Esophagus squamous epithelium (tissue), 5 donors: ENCODE results near the gene MRPL9. TPM values are rescaled to one million over a fixed set of nuclear protein-coding genes. Genes with fewer than 3 reads are reported as not detected.

Experiments used
- DNase-seq: peaks from one replicate; lab custom pipeline; 2025; lab: John Stamatoyannopoulos, UW
- H3K27ac ChIP-seq, 4 donors: fragments of 200-600 bp; sonication (generic); one replicate each; pipeline ENCODE4 v1.5.1; 2016 to 2019; ENCODE audit warnings: mild to moderate bottlenecking in 1 of 4
- H3K27me3 ChIP-seq, 4 donors: fragments of 200-600 bp; sonication (generic); 1 replicate in 3 of 4; 2 replicates in 1 of 4; pipeline versions ENCODE4 v1.5.1 to v1.6.0; 2017 to 2021; ENCODE audit warnings: antibody characterized with exemption in 1 of 4
- H3K36me3 ChIP-seq, 3 donors: fragments of 200-600 bp; sonication (generic); one replicate each; pipeline ENCODE4 v1.5.1; 2016 to 2019
- H3K4me1 ChIP-seq, 3 donors: fragments of 200-600 bp; sonication (generic); one replicate each; pipeline ENCODE4 v1.5.1; 2017 to 2019
- H3K4me3 ChIP-seq, 4 donors: fragments of 200-600 bp; sonication (generic); 1 replicate in 3 of 4; 2 replicates in 1 of 4; pipeline ENCODE4 v1.5.1; 2016 to 2019; ENCODE audit warnings: mild to moderate bottlenecking in 2 of 4, moderate library complexity in 1 of 4
- H3K9me3 ChIP-seq, 3 donors: fragments of 200-600 bp; sonication (generic); one replicate each; pipeline ENCODE4 v1.5.1; 2016 to 2019
- POLR2A ChIP-seq, 4 donors: fragments of 450-650 bp; IDR thresholded peaks; one replicate each; pipeline ENCODE4 v1.6.1; 2017; ENCODE audit warnings: antibody characterized with exemption in 4 of 4, mild to moderate bottlenecking in 4 of 4, moderate library complexity in 3 of 4
- WGBS, 2 donors: methylation state at CpG; one replicate each; pipeline ENCODE4 v1.1.5; 2018; 5-methylcytosine and 5-hydroxymethylcytosine counted together
- intact Hi-C: fragments of 100-400 bp; cut with DNase I; formaldehyde crosslinking; loops from one replicate; pipeline ENCODE4 v1.15.0; 2022
- small RNA-seq, 4 donors: library from RNA; depleted of rRNA; stranded (forward); fragments of <200 nt; gene quantifications; one replicate each; pipeline ENCODE3, GENCODE V24; 2016
- total RNA-seq, 4 donors: library from RNA; depleted of rRNA; stranded (reverse); fragments of >200 nt; gene quantifications; one replicate each; pipeline ENCODE4 v1.1.0, GENCODE V29; 2016
- TF ChIP-seq, protein P1 (sequence below), 6 experiments: fragments of 450-650 bp in 4 of 6; fragments of 200-600 bp in 2 of 6; sonication (generic) in 2 of 6; IDR thresholded peaks; one replicate each; pipeline ENCODE4 v1.5.1; 2016 to 2019; ENCODE audit warnings: antibody characterized with exemption in 6 of 6, mild to moderate bottlenecking in 4 of 6, moderate library complexity in 4 of 6
- donor health status: DM: yes; HTN: yes; CAD: no.

MRPL9 gene
- total RNA-seq, 4 donors from 2014 or later = 49.1 to 56.3 (median 52.6) TPM

DNA sequence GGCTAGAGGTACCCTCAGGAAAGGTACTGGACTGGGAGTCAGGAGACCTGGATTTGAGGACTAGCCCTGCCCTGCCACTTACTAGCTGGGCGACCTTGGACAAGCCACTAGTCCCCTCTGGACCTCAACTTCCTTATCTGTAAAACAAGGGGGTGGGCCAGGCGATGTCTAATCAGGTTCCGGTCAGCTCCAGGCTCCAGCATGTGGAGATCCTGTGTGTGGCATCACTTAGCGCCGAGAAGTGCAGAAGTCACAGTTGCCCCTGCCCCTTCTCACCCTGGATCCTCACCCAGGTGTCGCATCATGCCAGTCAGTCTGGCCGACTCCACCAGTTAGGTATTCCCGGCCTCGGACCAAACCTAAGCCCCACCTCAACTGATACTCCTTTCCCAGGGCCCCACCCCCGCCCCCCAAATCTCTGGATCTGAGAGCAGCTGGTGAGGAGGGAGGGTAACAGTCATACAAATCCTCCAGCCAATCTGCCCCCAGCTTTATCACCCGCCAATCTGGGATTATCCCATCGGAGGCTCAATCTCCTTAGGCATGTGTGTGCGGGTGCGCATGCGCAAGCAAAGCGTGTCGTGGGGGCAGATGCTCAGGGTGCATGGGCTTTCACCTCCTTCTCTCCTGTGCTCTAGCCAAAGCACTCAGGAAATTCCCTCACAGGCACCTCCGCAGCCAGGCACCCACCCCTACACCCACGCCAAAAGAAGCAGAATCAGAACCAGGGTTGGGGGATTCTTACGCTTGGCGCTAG is 52.1 kb downstream of the MRPL9 start:
- intact Hi-C loops = no loop called here
- Histone ChIP-seq H3K4me3 (no peak overlapping the region), H3K4me1 (peaks cover 0 to 8% (median 5%) of the 10 kb centered on the region in 3 donors), H3K36me3 (no peaks in the 10 kb centered on the region), H3K27ac (no peak overlapping the region), H3K9me3 (no peaks in the 10 kb centered on the region), H3K27me3 (peaks cover 0 to 43% (median 0%) of the 10 kb centered on the region in 4 donors)
- TF ChIP-seq, protein P1, sequence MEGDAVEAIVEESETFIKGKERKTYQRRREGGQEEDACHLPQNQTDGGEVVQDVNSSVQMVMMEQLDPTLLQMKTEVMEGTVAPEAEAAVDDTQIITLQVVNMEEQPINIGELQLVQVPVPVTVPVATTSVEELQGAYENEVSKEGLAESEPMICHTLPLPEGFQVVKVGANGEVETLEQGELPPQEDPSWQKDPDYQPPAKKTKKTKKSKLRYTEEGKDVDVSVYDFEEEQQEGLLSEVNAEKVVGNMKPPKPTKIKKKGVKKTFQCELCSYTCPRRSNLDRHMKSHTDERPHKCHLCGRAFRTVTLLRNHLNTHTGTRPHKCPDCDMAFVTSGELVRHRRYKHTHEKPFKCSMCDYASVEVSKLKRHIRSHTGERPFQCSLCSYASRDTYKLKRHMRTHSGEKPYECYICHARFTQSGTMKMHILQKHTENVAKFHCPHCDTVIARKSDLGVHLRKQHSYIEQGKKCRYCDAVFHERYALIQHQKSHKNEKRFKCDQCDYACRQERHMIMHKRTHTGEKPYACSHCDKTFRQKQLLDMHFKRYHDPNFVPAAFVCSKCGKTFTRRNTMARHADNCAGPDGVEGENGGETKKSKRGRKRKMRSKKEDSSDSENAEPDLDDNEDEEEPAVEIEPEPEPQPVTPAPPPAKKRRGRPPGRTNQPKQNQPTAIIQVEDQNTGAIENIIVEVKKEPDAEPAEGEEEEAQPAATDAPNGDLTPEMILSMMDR (IDR thresholded peaks at IDR 0.05) = no peak
- no peak for TF ChIP-seq POLR2A (IDR thresholded peaks at IDR 0.05)
- DNase-seq = no peak
- WGBS, 2 donors = 80 to 86% methylated on average over 9 to 10 of the region's 21 CpGs

DNA sequence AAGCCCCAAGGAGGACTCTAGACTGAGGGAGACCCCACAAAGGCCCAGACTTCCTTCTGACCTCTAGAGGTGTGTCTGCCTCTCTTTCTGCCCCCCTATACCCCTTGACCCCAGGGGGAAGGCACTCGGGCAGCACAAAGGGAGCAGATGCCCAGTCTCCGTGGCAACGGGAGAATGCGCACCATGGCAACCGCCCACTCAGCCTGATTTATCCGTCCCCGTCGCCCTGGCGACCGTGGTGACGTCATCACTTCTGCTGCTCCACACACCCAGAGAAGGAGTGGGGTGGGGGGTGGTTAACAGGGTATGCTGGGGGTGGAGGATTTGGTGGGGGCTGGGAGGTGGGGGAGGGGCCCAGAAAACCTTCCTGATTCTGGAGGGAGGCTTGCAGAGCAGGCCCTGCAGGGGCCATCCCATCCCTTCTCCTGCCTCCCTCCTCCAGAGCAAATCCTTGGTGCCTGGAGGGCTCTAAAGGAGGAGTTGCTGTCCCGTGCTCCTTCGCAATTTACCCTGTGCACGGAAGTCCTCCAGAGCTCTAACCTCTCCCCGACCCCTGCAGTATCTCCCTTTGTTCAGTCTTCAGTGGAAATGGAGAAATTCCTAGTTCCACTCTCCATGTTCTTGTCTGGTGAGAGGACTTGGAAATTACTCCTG is 53.0 kb downstream of the MRPL9 start:
- H3K4me3 ChIP-seq = no peak overlapping the region
- WGBS, 2 donors = 31% methylated on average over 4 to 6 of the region's 15 CpGs
- H3K4me1 ChIP-seq = peaks cover 0 to 8% (median 5%) of the 10 kb centered on the region in 3 donors
- DNase-seq = no peak
- TF ChIP-seq, protein P1 (IDR thresholded peaks at IDR 0.05) = no peak
- no peak for TF ChIP-seq POLR2A (IDR thresholded peaks at IDR 0.05)
- no peaks in the 10 kb centered on the region for H3K9me3 ChIP-seq
- H3K27ac ChIP-seq = no peak overlapping the region
- H3K36me3 ChIP-seq = no peaks in the 10 kb centered on the region
- H3K27me3 ChIP-seq = peaks cover 0 to 35% (median 0%) of the 10 kb centered on the region in 4 donors
- intact Hi-C loops = no loop called here

Small RNA genes lying within 50 kb of the gene (small RNA-seq; reads per million reads assigned to genes)
- 0 reads per million in 4 donors for gene RNU6-662P

Other genes starting within 250 kb of the MRPL9 start
- 10 to 100 TPM; 18.1 to 41.8 (median 32.8) TPM for gene TUFT1, start 223.2 kb downstream of the MRPL9 start, total RNA-seq
- 10 to 100 TPM; 15.0 to 30.3 (median 17.3) TPM for gene SNX27, start 151.4 kb downstream of the MRPL9 start, total RNA-seq
- under 1 TPM in 1 of 4 donors, not detected in 3; 0.19 TPM for gene CELF3, start 46.7 kb downstream of the MRPL9 start, total RNA-seq
- not detected for gene RIIAD1, start 42.0 kb downstream of the MRPL9 start, total RNA-seq
- gene TDRKH, start 27.0 kb upstream of the MRPL9 start, total RNA-seq = 1 to 10 TPM; 1.1 to 5.3 (median 2.3) TPM
- under 1 TPM in 1 of 4 donors, not detected in 3; 0.19 TPM for gene LINGO4, start 41.9 kb upstream of the MRPL9 start, total RNA-seq
- 10 to 100 TPM in 1 of 4 donors, 1 to 10 TPM in 2, under 1 TPM in 1; 0.75 to 11.5 (median 5.3) TPM for gene RORC, start 68.3 kb upstream of the MRPL9 start, total RNA-seq
- under 1 TPM in 2 of 4 donors, not detected in 2; 0.22 to 0.38 TPM for gene C2CD4D, start 76.3 kb upstream of the MRPL9 start, total RNA-seq
- gene THEM5, start 90.2 kb upstream of the MRPL9 start, total RNA-seq = 1 to 10 TPM in 1 of 4 donors, under 1 TPM in 1, not detected in 2; 0.76 to 1.7 TPM
- 10 to 100 TPM in 3 of 4 donors, 1 to 10 TPM in 1; 3.5 to 14.3 (median 12.3) TPM for gene THEM4, start 146.0 kb upstream of the MRPL9 start, total RNA-seq
- 100 to 1,000 TPM; 301 to 611 (median 447) TPM for gene S100A10, start 230.4 kb upstream of the MRPL9 start, total RNA-seq